Inflammatory macrophage (primary cell): ENCODE measurements around the gene TMEM86A.

Experiments used
- DNase-seq, 2 donors: peaks; one replicate each; pipeline ENCODE4 v3.0.0-alpha.2; 2020 to 2022

TMEM86A gene

GRCh38 chr11:18700872-18701271, 2.3 kb downstream of the TMEM86A start:
- DNase-seq: no peak

GRCh38 chr11:18701614-18702216, 3.1 kb downstream of the TMEM86A start:
- DNase-seq: no peak

GRCh38 chr11:18703001-18703763, 4.6 kb downstream of the TMEM86A start:
- no peak for DNase-seq

GRCh38 chr11:18704045-18704645, 5.6 kb downstream of the TMEM86A start:
- no peak for DNase-seq

- DNase-seq: no peak
These were observed 6.1 kb downstream of the TMEM86A start for GRCh38 chr11:18704698-18705097.

- peak in 1 of 2 donors; percentile 23 for DNase-seq
These were observed 7.2 kb downstream of the TMEM86A start for GRCh38 chr11:18705651-18706281.

- peak in 1 of 2 donors; percentile 8 for DNase-seq
These were observed 8.0 kb downstream of the TMEM86A start for GRCh38 chr11:18706330-18707243.

- DNase-seq: peak in 1 of 2 donors; percentile 16
These were observed 9.3 kb downstream of the TMEM86A start for GRCh38 chr11:18707811-18708340.

GRCh38 chr11:18709414-18709813, 10.8 kb downstream of the TMEM86A start:
- DNase-seq: no peak

- DNase-seq: no peak
These were observed 12.0 kb downstream of the TMEM86A start for GRCh38 chr11:18710545-18710944.

- DNase-seq: no peak
These were observed 15.3 kb downstream of the TMEM86A start for GRCh38 chr11:18713646-18714442.

- DNase-seq: no peak
These were observed 15.8 kb downstream of the TMEM86A start for GRCh38 chr11:18714443-18714780.

GRCh38 chr11:18715476-18715875, 16.9 kb downstream of the TMEM86A start:
- DNase-seq: no peak

GRCh38 chr11:18720091-18720807, 21.7 kb downstream of the TMEM86A start:
- no peak for DNase-seq

- DNase-seq: peak in 1 of 2 donors; percentile 22
These were observed 22.4 kb downstream of the TMEM86A start for GRCh38 chr11:18720808-18721560.

GRCh38 chr11:18721561-18722292, 23.1 kb downstream of the TMEM86A start:
- peak; percentile 57 to 58 for DNase-seq

- no peak for DNase-seq
These were observed 23.7 kb downstream of the TMEM86A start for GRCh38 chr11:18722293-18722637.

- DNase-seq: no peak
These were observed 25.4 kb downstream of the TMEM86A start for GRCh38 chr11:18723991-18724390.

GRCh38 chr11:18726040-18726439, 27.5 kb downstream of the TMEM86A start, which contains the start of gene IGSF22:
Gene IGSF22, minus strand, starts transcription at chr11:18726188. Its CDS starts 1,952 bp downstream, at chr11:18724236.
- DNase-seq: no peak
